KOPT-K1 (cell line): ENCODE measurements around the gene GAPDH.
"Not testable (repeated sequence)": the region's sequence is repeated elsewhere in the genome, so short reads cannot be mapped to it uniquely, and the experiment has no call there.

ENCODE experiments used
- H3K27ac ChIP-seq: fragments of 200-600 bp; sonication (generic); 2 replicates; pipeline ENCODE4 v1.5.1; 2016; ENCODE audit warnings: antibody characterized with exemption, mild to moderate bottlenecking, low read depth, low read length; ENCODE audit not compliant: poor library complexity, severe bottlenecking
- H3K36me3 ChIP-seq: fragments of 200-600 bp; sonication (generic); 2 replicates; pipeline ENCODE4 v1.5.1; 2017; ENCODE audit warnings: antibody characterized with exemption, mild to moderate bottlenecking, low read length, moderate library complexity; ENCODE audit not compliant: insufficient read depth
- H3K9me3 ChIP-seq: fragments of 200-600 bp; sonication (generic); 2 replicates; pipeline ENCODE4 v1.5.1; 2017; ENCODE audit warnings: antibody characterized with exemption, low read length, mild to moderate bottlenecking; ENCODE audit not compliant: insufficient read depth, poor library complexity, severe bottlenecking

The GAPDH gene

GRCh38 chr12:6535960-6536847, 1.9 kb downstream of the GAPDH start:
- H3K27ac ChIP-seq: peak overlapping the region; percentile 99
- peaks cover 80% of the 10 kb centered on the region for H3K36me3 ChIP-seq
- no peaks in the 10 kb centered on the region for H3K9me3 ChIP-seq

- Histone ChIP-seq H3K36me3 (peaks cover 74% of the 10 kb centered on the region), H3K27ac (peak overlapping the region; percentile 99), H3K9me3 (no peaks in the 10 kb centered on the region)
Measured at GRCh38 chr12:6536894-6537579, 2.7 kb downstream of the GAPDH start.

- peak overlapping the region; percentile 99 for H3K27ac ChIP-seq
- H3K9me3 ChIP-seq: not testable (repeated sequence)
- peaks cover 73% of the 10 kb centered on the region for H3K36me3 ChIP-seq
Measured at GRCh38 chr12:6537580-6538419, 3.5 kb downstream of the GAPDH start.

- Histone ChIP-seq H3K27ac (peak overlapping the region; percentile 1), H3K36me3 (peaks cover 78% of the 10 kb centered on the region), H3K9me3 (no peaks in the 10 kb centered on the region)
Measured at GRCh38 chr12:6538420-6539313, 4.3 kb downstream of the GAPDH start.

- peaks cover 81% of the 10 kb centered on the region for H3K36me3 ChIP-seq
- H3K27ac ChIP-seq: no peak overlapping the region
Measured at GRCh38 chr12:6539314-6539682, 5.0 kb downstream of the GAPDH start.

GRCh38 chr12:6539707-6540134, 5.4 kb downstream of the GAPDH start:
- Histone ChIP-seq H3K9me3 (no peaks in the 10 kb centered on the region), H3K36me3 (peaks cover 84% of the 10 kb centered on the region), H3K27ac (peak overlapping the region; percentile 52)

More at GRCh38 chr12:6539314-6539682, 5.0 kb downstream of the GAPDH start:
- H3K9me3 ChIP-seq: no peaks in the 10 kb centered on the region

GRCh38 chr12:6540181-6540877, 6.0 kb downstream of the GAPDH start:
- H3K36me3 ChIP-seq: peaks cover 80% of the 10 kb centered on the region
- peak overlapping the region; percentile 52 for H3K27ac ChIP-seq
- H3K9me3 ChIP-seq: no peaks in the 10 kb centered on the region

- H3K27ac ChIP-seq: peak overlapping the region; percentile 52
- H3K9me3 ChIP-seq: no peaks in the 10 kb centered on the region
- peaks cover 80% of the 10 kb centered on the region for H3K36me3 ChIP-seq
Measured at GRCh38 chr12:6541371-6542165, 7.3 kb downstream of the GAPDH start.

GRCh38 chr12:6542209-6543009, 8.1 kb downstream of the GAPDH start:
- Histone ChIP-seq H3K27ac (peak overlapping the region; percentile 52), H3K36me3 (peaks cover 80% of the 10 kb centered on the region), H3K9me3 (no peaks in the 10 kb centered on the region)

GRCh38 chr12:6546016-6546415, 11.7 kb downstream of the GAPDH start:
- peaks cover 81% of the 10 kb centered on the region for H3K36me3 ChIP-seq

GRCh38 chr12:6547566-6547965, 13.2 kb downstream of the GAPDH start:
- Histone ChIP-seq H3K27ac (no peak overlapping the region), H3K9me3 (no peaks in the 10 kb centered on the region), H3K36me3 (peaks cover 89% of the 10 kb centered on the region)

More at GRCh38 chr12:6546016-6546415, 11.7 kb downstream of the GAPDH start:
- no peaks in the 10 kb centered on the region for H3K9me3 ChIP-seq
- no peak overlapping the region for H3K27ac ChIP-seq

- no peak overlapping the region for H3K27ac ChIP-seq
- peaks cover 88% of the 10 kb centered on the region for H3K36me3 ChIP-seq
Measured at GRCh38 chr12:6547987-6548386, 13.7 kb downstream of the GAPDH start.

More at GRCh38 chr12:6547987-6548386, 13.7 kb downstream of the GAPDH start:
- no peaks in the 10 kb centered on the region for H3K9me3 ChIP-seq
